ENCODE measurements around the gene TRIM41. TPM values are rescaled to one million over a fixed set of nuclear protein-coding genes. Genes with fewer than 3 reads are reported as not detected.

The TRIM41 gene
- total and polyA plus RNA-seq, 2 of the 13 experiments (the other 11 are each of a cell fraction or from before 2014, with no cell fraction given): 10.2 to 16.7 TPM

GRCh38 chr5:181207214-181207959 is 15.7 kb upstream of the TRIM41 start (continued):
- TF ChIP-seq, protein P1, sequence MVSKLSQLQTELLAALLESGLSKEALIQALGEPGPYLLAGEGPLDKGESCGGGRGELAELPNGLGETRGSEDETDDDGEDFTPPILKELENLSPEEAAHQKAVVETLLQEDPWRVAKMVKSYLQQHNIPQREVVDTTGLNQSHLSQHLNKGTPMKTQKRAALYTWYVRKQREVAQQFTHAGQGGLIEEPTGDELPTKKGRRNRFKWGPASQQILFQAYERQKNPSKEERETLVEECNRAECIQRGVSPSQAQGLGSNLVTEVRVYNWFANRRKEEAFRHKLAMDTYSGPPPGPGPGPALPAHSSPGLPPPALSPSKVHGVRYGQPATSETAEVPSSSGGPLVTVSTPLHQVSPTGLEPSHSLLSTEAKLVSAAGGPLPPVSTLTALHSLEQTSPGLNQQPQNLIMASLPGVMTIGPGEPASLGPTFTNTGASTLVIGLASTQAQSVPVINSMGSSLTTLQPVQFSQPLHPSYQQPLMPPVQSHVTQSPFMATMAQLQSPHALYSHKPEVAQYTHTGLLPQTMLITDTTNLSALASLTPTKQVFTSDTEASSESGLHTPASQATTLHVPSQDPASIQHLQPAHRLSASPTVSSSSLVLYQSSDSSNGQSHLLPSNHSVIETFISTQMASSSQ (IDR thresholded peaks at IDR 0.05; ENCODE audit: low read depth): peak; percentile 50; the same call in 1 of the 2 replicates
- TF ChIP-seq, protein P1 (CRISPR knock-in tag; IDR thresholded peaks at IDR 0.05; ENCODE audit: borderline replicate concordance): no peak
- TF ChIP-seq SKI (IDR thresholded peaks at IDR 0.05; ENCODE audit: partially characterized antibody) (no peak), E2F1 (CRISPR knock-in tag; IDR thresholded peaks at IDR 0.05) (no peak), YEATS4 (CRISPR knock-in tag; IDR thresholded peaks at IDR 0.05; ENCODE audit: borderline replicate concordance) (peak; percentile 17; the same call in 1 of the 2 replicates), ZNF550 (CRISPR knock-in tag; IDR thresholded peaks at IDR 0.05; ENCODE audit: borderline replicate concordance) (no peak), TFE3 (CRISPR knock-in tag; IDR thresholded peaks at IDR 0.05) (0 out of 2 replicates have a peak, but pooled peaks have one; percentile 19), ZNF547 (CRISPR knock-in tag; IDR thresholded peaks at IDR 0.05) (no peak), MYC (CRISPR knock-in tag; IDR thresholded peaks at IDR 0.05; ENCODE audit: borderline replicate concordance) (no peak; the same call in 1 of the 2 replicates), ZFP90 (CRISPR knock-in tag; IDR thresholded peaks at IDR 0.05; ENCODE audit: borderline replicate concordance) (no peak)
- TF ChIP-seq, protein P2, sequence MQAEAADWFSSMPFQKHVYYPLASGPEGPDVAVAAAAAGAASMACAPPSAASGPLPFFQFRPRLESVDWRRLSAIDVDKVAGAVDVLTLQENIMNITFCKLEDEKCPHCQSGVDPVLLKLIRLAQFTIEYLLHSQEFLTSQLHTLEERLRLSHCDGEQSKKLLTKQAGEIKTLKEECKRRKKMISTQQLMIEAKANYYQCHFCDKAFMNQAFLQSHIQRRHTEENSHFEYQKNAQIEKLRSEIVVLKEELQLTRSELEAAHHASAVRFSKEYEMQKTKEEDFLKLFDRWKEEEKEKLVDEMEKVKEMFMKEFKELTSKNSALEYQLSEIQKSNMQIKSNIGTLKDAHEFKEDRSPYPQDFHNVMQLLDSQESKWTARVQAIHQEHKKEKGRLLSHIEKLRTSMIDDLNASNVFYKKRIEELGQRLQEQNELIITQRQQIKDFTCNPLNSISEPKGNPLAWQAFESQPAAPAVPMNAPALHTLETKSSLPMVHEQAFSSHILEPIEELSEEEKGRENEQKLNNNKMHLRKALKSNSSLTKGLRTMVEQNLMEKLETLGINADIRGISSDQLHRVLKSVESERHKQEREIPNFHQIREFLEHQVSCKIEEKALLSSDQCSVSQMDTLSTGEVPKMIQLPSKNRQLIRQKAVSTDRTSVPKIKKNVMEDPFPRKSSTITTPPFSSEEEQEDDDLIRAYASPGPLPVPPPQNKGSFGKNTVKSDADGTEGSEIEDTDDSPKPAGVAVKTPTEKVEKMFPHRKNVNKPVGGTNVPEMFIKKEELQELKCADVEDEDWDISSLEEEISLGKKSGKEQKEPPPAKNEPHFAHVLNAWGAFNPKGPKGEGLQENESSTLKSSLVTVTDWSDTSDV (CRISPR knock-in tag; IDR thresholded peaks at IDR 0.05): no peak
- TF ChIP-seq, protein P3, sequence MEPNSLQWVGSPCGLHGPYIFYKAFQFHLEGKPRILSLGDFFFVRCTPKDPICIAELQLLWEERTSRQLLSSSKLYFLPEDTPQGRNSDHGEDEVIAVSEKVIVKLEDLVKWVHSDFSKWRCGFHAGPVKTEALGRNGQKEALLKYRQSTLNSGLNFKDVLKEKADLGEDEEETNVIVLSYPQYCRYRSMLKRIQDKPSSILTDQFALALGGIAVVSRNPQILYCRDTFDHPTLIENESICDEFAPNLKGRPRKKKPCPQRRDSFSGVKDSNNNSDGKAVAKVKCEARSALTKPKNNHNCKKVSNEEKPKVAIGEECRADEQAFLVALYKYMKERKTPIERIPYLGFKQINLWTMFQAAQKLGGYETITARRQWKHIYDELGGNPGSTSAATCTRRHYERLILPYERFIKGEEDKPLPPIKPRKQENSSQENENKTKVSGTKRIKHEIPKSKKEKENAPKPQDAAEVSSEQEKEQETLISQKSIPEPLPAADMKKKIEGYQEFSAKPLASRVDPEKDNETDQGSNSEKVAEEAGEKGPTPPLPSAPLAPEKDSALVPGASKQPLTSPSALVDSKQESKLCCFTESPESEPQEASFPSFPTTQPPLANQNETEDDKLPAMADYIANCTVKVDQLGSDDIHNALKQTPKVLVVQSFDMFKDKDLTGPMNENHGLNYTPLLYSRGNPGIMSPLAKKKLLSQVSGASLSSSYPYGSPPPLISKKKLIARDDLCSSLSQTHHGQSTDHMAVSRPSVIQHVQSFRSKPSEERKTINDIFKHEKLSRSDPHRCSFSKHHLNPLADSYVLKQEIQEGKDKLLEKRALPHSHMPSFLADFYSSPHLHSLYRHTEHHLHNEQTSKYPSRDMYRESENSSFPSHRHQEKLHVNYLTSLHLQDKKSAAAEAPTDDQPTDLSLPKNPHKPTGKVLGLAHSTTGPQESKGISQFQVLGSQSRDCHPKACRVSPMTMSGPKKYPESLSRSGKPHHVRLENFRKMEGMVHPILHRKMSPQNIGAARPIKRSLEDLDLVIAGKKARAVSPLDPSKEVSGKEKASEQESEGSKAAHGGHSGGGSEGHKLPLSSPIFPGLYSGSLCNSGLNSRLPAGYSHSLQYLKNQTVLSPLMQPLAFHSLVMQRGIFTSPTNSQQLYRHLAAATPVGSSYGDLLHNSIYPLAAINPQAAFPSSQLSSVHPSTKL (CRISPR knock-in tag; IDR thresholded peaks at IDR 0.05): peak; percentile 60
